SH-SY5Y (cell line): ENCODE data around the gene CSTA.

Experiments
- GATA2 ChIP-seq: IDR thresholded peaks from 2 replicates; pipeline ENCODE4 v1.6.1; 2011; ENCODE audit warnings: mild to moderate bottlenecking, low read depth, low read length
- GATA3 ChIP-seq: IDR thresholded peaks from 2 replicates; pipeline ENCODE4 v1.6.1; 2011; ENCODE audit warnings: low read depth, mild to moderate bottlenecking, low read length, moderate library complexity

GRCh38 chr3:122349171-122349570 lies 24.1 kb downstream of the CSTA start:
- TF ChIP-seq GATA2, result no peak
- TF ChIP-seq GATA3, result no peak
